HepG2 (cell line): ENCODE results near the gene TLN1. TPM values are rescaled to one million over a fixed set of nuclear protein-coding genes. Genes with fewer than 3 reads are reported as not detected.

ENCODE experiments used
- AHR ChIP-seq: IDR thresholded peaks from 2 replicates; pipeline ENCODE4 v1.6.1; 2018; ENCODE audit warnings: missing genetic modification reagents, missing compliant biosample characterization
- CBX2 ChIP-seq, 2 experiments: fragments of 200-600 bp in 1 of 2; sonication (generic); formaldehyde crosslinking in 1 of 2; IDR thresholded peaks; 2 replicates each; pipeline versions ENCODE4 v1.7.0 to v1.8.1; 2018 to 2022; ENCODE audit warnings: low read depth in 2 of 2, low read length in 1 of 2, mild to moderate bottlenecking in 1 of 2, missing genetic modification reagents in 1 of 2
- MBNL3 ChIP-seq: fragments of 250-450 bp; sonication (Bioruptor Pico); conservative IDR thresholded peaks from 2 replicates; pipeline ENCODE4 v1.8.0; 2022; ENCODE audit warnings: mild to moderate bottlenecking, inconsistent platforms
- NR2F6 ChIP-seq, 2 experiments: IDR thresholded peaks; 2 replicates each; pipeline ENCODE4 v1.6.1; 2016; ENCODE audit warnings: antibody characterized with exemption in 1 of 2, mild to moderate bottlenecking in 1 of 2
- TARDBP ChIP-seq: sonication (generic); formaldehyde crosslinking; IDR thresholded peaks from 2 replicates; pipeline ENCODE4 v1.8.0; 2022; ENCODE audit warnings: mild to moderate bottlenecking, missing genetic modification reagents
- TEAD2 ChIP-seq: sonication (generic); formaldehyde crosslinking; IDR thresholded peaks from 2 replicates; pipeline ENCODE4 v1.9.0; 2021; ENCODE audit warnings: missing genetic modification reagents
- U2AF2 ChIP-seq: fragments of 200-400 bp; formaldehyde crosslinking; IDR thresholded peaks from 2 replicates; pipeline ENCODE4 v1.6.1; 2017; ENCODE audit warnings: low read depth, mild to moderate bottlenecking, low read length
- ZNF501 ChIP-seq: sonication (generic); formaldehyde crosslinking; IDR thresholded peaks from 2 replicates; pipeline ENCODE4 v1.5.1; 2020; ENCODE audit warnings: mild to moderate bottlenecking, moderate library complexity, missing genetic modification reagents
- ZNF557 ChIP-seq: sonication (generic); formaldehyde crosslinking; IDR thresholded peaks from 2 replicates; pipeline ENCODE4 v1.4.0; 2020; ENCODE audit warnings: missing genetic modification reagents
- ZNF589 ChIP-seq: sonication (generic); formaldehyde crosslinking; conservative IDR thresholded peaks from 2 replicates; pipeline ENCODE4 v1.8.0; 2022; ENCODE audit warnings: mild to moderate bottlenecking, moderate library complexity, missing genetic modification reagents
- ZNF747 ChIP-seq: sonication (generic); formaldehyde crosslinking; IDR thresholded peaks from 2 replicates; pipeline ENCODE4 v1.8.1; 2023; ENCODE audit warnings: missing genetic modification reagents, mild to moderate bottlenecking, borderline replicate concordance
- ZNF790 ChIP-seq: sonication (generic); formaldehyde crosslinking; IDR thresholded peaks from 2 replicates; pipeline ENCODE4 v1.8.0; 2022; ENCODE audit warnings: missing genetic modification reagents, mild to moderate bottlenecking, borderline replicate concordance
- polyA plus RNA-seq, 8 experiments: library from polyadenylated mRNA; depleted of rRNA in 3 of 8; stranded (reverse) in 7 of 8; unstranded in 1 of 8; fragments of >200 nt; fragmentation: Illumina TruSeq in 4 of 8; extraction: Trizol in 4 of 8; gene quantifications; 2 replicates each; pipeline versions ENCODE4 v1.2.1 to v1.2.3, GENCODE V29; 2011 to 2016; ENCODE audit warnings: low read depth in 4 of 8, missing spikeins in 1 of 8, mixed read lengths in 1 of 8; ENCODE audit not compliant: insufficient read depth in 1 of 8
- total RNA-seq, 5 experiments: library from RNA; depleted of rRNA; stranded (reverse); fragments of >200 nt; fragmentation: Illumina TruSeq; extraction: Trizol; gene quantifications; 2 replicates each; pipeline ENCODE4 v1.2.3, GENCODE V29; 2016; ENCODE audit warnings: low read depth in 1 of 5
- TF ChIP-seq, protein P1 (sequence below): sonication (generic); formaldehyde crosslinking; IDR thresholded peaks from 2 replicates; pipeline ENCODE4 v1.4.0; 2020; ENCODE audit warnings: missing genetic modification reagents, borderline replicate concordance
- TF ChIP-seq, protein P2 (sequence below): sonication (generic); formaldehyde crosslinking; IDR thresholded peaks from 2 replicates; pipeline ENCODE4 v1.5.0; 2020; ENCODE audit warnings: missing genetic modification reagents
- TF ChIP-seq, protein P3 (sequence below), 2 experiments: sonication (generic) in 1 of 2; formaldehyde crosslinking in 1 of 2; IDR thresholded peaks; 2 replicates each; pipeline versions ENCODE4 v1.4.0 to v1.6.1; 2018 to 2020; ENCODE audit warnings: missing genetic modification reagents in 2 of 2, borderline replicate concordance in 1 of 2, low read depth in 1 of 2, mild to moderate bottlenecking in 1 of 2, missing biosample characterization in 1 of 2
- TF ChIP-seq, protein P4 (sequence below): sonication (generic); formaldehyde crosslinking; IDR thresholded peaks from 2 replicates; pipeline ENCODE4 v1.8.0; 2022; ENCODE audit warnings: mild to moderate bottlenecking, missing genetic modification reagents, moderate library complexity
- TF ChIP-seq, protein P5 (sequence below): sonication (generic); formaldehyde crosslinking; IDR thresholded peaks from 2 replicates; pipeline ENCODE4 v1.8.1; 2023; ENCODE audit warnings: mild to moderate bottlenecking, inconsistent platforms, moderate library complexity, missing genetic modification reagents, borderline replicate concordance

The TLN1 gene
- total and polyA plus RNA-seq, 2 of the 13 experiments (the other 11 are each of a cell fraction or from before 2014, with no cell fraction given) = 35.2 to 51.8 TPM

DNA sequence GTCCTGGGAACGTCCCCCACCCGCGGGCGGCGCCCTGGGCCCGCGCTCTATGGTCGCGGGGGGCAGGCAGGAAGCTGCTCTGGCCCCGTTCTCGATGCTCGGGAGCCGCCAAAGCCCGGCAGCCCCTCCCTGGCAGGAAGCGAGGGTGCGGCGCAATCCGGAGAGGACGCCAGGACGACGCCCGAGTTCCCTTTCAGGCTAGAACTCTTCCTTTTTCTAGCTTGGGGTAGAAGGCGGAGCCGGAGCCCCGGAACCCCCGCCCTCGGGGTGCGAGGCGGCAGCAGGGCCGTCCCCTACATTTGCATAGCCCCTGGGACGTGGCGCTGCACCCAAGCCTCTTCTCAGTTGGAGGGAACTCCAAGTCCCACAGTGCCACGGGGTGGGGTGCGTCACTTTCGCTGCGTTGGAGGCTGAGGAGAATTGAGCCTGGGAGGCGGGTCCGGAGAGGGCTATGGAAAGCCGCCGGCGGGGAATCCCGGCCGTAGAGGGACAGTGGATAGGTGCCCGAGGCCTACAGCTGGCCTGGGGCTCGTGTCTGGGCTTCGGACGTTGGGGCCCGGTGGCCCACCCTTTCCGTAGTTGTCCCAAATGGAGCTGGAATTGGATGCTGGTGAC lies at the start of gene TLN1, which contains the start of gene CREB3 (continued):
- TF ChIP-seq NR2F6 (IDR thresholded peaks at IDR 0.05) (no peak), NR2F6 (CRISPR knock-in tag; IDR thresholded peaks at IDR 0.05) (peak; percentile 70), ZNF747 (CRISPR knock-in tag) (0 out of 2 replicates have a peak, but pooled peaks have one; percentile 66), U2AF2 (no peak), ZNF557 (CRISPR knock-in tag) (no peak), TARDBP (CRISPR knock-in tag) (peak; percentile 96), ZNF501 (peak; percentile 89), CBX2 (IDR thresholded peaks at IDR 0.05; ENCODE audit: low read depth, low read length) (no peak), CBX2 (CRISPR knock-in tag; IDR thresholded peaks at IDR 0.05; ENCODE audit: low read depth) (no peak), MBNL3 (no peak), ZNF589 (CRISPR knock-in tag) (peak; percentile 52; the same call in 1 of the 2 replicates), AHR (CRISPR knock-in tag) (no peak), ZNF790 (no peak), TEAD2 (no peak)
- TF ChIP-seq, protein P1, sequence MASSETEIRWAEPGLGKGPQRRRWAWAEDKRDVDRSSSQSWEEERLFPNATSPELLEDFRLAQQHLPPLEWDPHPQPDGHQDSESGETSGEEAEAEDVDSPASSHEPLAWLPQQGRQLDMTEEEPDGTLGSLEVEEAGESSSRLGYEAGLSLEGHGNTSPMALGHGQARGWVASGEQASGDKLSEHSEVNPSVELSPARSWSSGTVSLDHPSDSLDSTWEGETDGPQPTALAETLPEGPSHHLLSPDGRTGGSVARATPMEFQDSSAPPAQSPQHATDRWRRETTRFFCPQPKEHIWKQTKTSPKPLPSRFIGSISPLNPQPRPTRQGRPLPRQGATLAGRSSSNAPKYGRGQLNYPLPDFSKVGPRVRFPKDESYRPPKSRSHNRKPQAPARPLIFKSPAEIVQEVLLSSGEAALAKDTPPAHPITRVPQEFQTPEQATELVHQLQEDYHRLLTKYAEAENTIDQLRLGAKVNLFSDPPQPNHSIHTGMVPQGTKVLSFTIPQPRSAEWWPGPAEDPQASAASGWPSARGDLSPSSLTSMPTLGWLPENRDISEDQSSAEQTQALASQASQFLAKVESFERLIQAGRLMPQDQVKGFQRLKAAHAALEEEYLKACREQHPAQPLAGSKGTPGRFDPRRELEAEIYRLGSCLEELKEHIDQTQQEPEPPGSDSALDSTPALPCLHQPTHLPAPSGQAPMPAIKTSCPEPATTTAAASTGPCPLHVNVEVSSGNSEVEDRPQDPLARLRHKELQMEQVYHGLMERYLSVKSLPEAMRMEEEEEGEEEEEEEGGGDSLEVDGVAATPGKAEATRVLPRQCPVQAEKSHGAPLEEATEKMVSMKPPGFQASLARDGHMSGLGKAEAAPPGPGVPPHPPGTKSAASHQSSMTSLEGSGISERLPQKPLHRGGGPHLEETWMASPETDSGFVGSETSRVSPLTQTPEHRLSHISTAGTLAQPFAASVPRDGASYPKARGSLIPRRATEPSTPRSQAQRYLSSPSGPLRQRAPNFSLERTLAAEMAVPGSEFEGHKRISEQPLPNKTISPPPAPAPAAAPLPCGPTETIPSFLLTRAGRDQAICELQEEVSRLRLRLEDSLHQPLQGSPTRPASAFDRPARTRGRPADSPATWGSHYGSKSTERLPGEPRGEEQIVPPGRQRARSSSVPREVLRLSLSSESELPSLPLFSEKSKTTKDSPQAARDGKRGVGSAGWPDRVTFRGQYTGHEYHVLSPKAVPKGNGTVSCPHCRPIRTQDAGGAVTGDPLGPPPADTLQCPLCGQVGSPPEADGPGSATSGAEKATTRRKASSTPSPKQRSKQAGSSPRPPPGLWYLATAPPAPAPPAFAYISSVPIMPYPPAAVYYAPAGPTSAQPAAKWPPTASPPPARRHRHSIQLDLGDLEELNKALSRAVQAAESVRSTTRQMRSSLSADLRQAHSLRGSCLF (CRISPR knock-in tag) = no peak
- TF ChIP-seq, protein P2, sequence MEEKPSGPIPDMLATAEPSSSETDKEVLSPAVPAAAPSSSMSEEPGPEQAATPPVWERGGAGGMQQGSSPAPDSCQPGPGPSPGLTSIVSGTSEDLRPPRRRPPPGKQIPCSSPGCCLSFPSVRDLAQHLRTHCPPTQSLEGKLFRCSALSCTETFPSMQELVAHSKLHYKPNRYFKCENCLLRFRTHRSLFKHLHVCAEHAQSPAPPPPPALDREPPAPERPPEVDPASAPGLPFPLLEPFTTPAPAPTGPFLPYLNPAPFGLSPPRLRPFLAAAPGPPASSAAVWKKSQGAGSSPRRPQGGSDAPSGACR (CRISPR knock-in tag) = peak; percentile 61
- TF ChIP-seq, protein P3, sequence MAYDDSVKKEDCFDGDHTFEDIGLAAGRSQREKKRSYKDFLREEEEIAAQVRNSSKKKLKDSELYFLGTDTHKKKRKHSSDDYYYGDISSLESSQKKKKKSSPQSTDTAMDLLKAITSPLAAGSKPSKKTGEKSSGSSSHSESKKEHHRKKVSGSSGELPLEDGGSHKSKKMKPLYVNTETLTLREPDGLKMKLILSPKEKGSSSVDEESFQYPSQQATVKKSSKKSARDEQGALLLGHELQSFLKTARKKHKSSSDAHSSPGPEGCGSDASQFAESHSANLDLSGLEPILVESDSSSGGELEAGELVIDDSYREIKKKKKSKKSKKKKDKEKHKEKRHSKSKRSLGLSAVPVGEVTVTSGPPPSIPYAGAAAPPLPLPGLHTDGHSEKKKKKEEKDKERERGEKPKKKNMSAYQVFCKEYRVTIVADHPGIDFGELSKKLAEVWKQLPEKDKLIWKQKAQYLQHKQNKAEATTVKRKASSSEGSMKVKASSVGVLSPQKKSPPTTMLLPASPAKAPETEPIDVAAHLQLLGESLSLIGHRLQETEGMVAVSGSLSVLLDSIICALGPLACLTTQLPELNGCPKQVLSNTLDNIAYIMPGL (CRISPR knock-in tag; IDR thresholded peaks at IDR 0.05; ENCODE audit: borderline replicate concordance in 1 of 2, low read depth in 1 of 2) = peak; percentile 92
- TF ChIP-seq, protein P4, sequence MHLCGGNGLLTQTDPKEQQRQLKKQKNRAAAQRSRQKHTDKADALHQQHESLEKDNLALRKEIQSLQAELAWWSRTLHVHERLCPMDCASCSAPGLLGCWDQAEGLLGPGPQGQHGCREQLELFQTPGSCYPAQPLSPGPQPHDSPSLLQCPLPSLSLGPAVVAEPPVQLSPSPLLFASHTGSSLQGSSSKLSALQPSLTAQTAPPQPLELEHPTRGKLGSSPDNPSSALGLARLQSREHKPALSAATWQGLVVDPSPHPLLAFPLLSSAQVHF = no peak
- TF ChIP-seq, protein P5, sequence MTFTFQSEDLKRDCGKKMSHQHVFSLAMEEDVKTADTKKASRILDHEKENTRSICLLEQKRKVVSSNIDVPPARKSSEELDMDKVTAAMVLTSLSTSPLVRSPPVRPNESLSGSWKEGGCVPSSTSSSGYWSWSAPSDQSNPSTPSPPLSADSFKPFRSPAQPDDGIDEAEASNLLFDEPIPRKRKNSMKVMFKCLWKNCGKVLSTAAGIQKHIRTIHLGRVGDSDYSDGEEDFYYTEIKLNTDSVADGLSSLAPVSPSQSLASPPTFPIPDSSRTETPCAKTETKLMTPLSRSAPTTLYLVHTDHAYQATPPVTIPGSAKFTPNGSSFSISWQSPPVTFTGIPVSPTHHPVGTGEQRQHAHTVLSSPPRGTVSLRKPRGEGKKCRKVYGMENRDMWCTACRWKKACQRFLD (CRISPR knock-in tag) = peak; percentile 66; the same call in 1 of the 2 replicates
